GM11168 (cell line): ENCODE results near the gene KIF2A.

Experiments
- in situ Hi-C: fragments of 300-500 bp; cut with MboI; formaldehyde crosslinking; loops from one replicate; pipeline ENCODE4 v1.12.0; 2022; ENCODE audit warnings: low sequenced_read_pairs; ENCODE audit not compliant: unreplicated experiment

The KIF2A gene

GRCh38 chr5:62326702-62327101, 20.7 kb downstream of the KIF2A start:
- in situ Hi-C loops = no loop called here

GRCh38 chr5:62327138-62328053, 21.4 kb downstream of the KIF2A start:
- in situ Hi-C loops = no loop called here

GRCh38 chr5:62328772-62329491, 22.9 kb downstream of the KIF2A start:
- in situ Hi-C loops = no loop called here

DNA sequence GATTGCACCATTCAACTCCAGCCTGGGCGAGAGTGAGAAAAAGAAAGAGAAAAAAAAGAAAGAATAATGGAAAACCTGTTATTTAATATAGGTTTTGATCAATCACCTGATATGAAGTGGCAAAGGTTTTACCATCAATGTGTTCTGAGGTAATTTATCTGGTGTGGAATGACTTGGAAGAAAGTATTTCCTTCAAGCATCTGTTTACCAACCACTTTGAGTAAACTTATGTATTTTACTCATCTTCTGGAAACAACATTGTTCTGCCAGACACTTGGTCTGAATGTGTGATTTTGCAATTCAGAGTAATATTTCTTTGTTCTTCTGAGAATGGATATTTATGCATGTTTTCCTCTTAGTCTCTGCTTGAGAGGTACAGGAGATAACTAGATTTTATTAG, 24.3 kb downstream of the KIF2A start:
- in situ Hi-C loops = no loop called here

GRCh38 chr5:62331921-62332320, 25.9 kb downstream of the KIF2A start:
- in situ Hi-C loops = no loop called here

DNA sequence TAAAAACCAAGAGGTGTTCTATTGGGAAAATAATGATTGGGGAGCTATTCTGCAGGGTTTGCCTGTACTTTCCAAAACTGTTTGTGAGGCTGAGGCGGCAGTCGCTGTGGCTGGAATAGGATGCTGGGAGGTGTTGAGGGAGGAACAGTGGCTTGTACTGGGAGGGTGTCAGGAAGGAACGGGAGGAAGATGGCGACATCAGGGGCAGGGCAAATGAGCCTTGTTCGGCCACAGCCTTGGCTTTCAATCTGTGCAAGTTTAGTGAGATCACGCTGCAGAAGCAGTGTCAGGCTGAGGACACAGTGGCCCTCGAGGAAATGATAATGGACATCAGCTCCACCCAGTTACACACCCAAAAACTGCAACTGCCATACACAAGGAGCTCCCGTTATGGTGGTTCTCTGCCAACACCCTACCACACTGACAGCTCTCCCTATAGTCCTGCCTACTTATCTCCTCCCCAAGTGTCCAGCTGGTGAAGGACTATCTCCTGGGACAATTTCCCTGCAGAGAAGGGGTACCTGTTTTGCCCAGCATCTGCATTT, 27.3 kb downstream of the KIF2A start:
- in situ Hi-C loops = no loop called here

- in situ Hi-C loops = no loop called here
These were observed 28.1 kb downstream of the KIF2A start for GRCh38 chr5:62334082-62334481.

GRCh38 chr5:62340392-62340791, 34.4 kb downstream of the KIF2A start:
- in situ Hi-C loops = no loop called here

- in situ Hi-C loops = no loop called here
These were observed 35.0 kb downstream of the KIF2A start for GRCh38 chr5:62340979-62341378.

DNA sequence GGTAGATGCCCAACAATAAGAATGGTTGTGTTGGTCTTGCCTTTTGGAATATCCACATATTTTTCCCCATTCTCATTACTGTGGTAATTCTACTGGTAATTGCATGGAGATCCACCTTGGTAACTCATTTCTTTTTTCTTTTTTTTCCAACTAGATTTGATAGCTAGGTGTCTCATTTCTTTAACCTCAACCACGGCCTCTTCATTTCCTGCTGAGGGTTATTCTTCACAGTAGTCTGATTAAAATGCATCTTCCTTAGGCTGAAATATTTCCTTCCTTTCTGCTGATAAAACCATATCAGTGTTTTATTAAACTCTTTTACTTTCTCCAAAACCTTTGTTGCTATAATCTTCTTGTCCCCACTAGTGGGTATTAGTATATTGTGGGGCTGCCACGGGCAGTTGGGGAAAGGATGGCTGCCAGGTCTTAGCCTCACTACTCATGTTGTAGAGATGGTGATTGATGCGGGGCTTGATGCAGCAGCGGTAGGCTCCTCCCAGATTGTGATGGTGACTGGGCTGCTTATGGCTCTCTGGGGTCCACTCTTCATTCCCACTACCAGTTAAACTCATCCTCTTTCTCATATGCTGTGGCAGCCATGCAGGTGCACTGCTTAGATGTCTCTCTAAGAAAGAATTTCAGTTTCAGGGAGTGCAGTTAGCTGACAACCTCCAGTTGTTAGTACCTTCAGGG, 35.9 kb downstream of the KIF2A start:
- in situ Hi-C loops = no loop called here

- in situ Hi-C loops = no loop called here
These were observed 36.5 kb downstream of the KIF2A start for GRCh38 chr5:62342476-62342837.

DNA sequence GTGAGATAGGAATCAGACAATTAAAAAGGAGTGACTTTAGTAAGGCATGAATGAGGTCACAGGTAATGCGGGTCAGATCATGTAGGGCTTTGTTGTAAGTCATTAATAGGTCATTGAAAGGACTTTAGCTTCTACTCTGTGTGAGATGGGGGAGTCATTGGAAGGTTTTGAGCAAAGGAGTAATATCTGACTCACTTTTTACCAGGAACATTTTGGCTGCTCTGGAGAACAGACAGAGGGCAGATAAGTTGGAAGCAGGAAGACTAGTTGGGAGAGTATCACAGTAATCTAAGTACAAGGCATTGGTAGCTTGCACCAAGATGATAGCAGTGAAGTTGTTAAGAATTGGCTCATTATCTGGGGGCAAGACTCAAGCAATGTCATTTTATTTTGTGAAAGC, 37.4 kb downstream of the KIF2A start:
- in situ Hi-C loops = no loop called here

GRCh38 chr5:62346748-62347147, 40.7 kb downstream of the KIF2A start:
- in situ Hi-C loops = no loop called here

DNA sequence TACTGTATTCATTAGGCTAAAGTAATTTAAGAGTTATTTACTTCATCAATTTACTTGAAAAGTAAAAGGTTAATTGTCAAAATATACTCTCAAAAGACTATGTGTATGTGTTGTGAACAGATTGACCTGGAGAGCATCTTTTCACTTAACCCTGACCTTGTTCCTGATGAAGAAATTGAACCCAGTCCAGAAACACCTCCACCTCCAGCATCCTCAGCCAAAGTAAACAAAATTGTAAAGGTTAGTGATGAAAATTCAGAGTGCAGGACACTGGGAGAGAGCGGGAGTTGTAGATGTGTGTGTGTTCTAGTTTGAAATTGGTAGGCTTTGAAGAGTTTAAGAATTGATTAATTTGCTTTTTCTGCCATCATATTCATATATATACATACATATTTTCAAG, 41.9 kb downstream of the KIF2A start:
- in situ Hi-C loops = no loop called here

DNA sequence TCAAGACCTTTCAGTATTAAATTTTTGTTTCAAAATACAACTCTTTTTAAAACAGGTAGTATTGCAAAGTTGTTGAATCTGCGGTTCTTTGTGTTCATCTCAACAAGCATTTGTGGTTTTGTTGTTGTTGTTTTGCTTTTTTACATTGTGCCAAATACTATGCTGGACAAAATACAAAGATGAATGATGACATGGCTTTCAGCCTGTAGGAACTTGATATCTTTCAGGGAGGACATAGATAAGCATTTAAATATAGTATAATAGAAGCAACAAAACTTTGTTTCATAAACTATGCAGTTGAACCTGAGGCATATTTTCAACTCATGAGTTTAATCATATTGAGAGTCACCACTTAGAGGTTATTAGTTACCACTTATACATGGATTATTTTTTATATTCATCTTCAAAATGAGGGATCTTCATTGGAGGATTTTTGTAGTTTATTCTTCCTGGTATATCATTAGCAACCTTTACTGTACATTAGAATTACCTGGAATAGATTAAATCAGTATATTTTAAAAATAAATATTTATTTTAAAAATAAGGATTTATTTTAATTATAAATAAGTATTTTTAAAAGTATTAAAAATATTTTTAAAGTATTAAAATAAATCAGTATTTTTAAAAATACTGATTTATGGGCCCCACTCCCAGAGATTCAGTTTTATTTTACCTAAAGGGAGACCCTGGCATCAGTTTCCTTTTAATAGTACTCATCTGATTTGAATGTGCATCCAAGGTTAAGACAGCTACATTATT, 42.9 kb downstream of the KIF2A start:
- in situ Hi-C loops = no loop called here

DNA sequence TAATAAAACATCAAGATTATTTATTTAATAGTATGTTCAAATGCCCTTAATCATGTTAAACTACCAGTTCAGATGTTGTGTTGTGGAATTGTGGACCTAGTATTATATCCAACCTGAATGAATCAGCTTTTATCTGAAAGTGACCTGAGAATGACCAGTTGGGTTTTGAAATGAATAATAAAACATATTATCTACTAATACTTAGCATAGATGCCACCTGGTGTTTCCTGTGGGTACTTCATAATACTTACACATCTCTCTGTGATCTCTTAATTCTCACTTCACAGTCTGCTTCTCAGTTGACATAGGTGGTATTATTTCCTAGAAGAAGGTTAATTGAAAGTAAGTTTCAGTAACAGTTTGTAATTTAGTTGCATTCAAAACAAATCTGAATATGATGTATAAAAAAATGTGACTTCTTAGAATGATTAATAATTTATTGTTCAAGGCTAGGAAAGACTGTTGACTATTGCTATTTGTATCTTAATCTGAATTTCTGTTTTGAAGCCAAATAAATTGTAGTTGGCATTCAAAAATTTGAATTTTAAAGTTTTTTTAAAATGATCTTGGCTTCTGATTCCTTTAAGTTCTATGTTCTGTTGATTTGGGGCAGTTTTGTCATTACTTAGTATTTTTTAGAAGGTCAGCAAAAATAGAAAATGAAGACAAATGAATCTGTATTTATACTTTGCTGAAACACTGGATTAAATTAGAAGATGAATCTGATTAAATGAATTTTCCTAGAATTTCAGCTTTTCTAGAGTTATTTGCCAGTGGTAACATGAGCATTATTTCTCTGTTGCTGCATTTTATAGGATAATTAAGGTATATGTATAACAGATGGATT, 48.2 kb downstream of the KIF2A start:
- in situ Hi-C loops = no loop called here

DNA sequence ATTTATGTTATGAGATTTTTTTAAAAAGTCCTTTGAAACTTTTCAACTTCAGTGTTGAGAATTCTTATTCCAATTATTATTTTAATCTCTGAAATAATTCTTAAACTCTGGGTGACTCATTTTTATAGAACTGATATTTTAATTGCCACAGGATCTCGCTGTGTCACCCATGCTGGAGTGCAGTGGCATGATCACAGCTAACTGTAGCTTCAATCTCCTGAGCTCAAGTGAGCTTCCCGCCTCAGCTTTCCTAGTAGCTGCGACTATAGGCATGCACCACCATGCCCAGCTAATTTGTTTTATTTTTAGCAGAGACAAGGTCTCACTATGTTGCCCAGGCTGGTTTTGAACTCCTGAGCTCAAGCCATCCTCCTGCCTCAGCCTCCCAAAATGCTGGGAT, 56.7 kb downstream of the KIF2A start:
- in situ Hi-C loops = no loop called here

DNA sequence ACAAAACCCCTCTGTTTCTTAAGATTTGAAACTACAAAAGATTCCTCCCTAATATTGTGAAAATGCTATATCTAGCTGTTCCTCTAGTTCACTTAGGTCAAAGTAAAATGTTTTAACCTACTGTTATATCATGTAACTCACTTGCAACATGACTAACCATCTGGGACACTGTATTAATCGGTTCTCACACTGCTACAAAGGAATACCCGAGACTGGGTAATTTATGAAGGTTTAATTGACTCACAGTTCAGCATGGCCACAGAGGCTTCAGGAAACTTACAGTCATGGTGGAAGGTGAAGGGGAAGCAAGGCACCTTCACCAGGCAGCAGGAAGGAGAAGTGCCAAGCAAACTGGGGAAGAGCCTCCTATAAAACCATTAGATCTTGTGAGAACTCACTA, 63.0 kb downstream of the KIF2A start:
- in situ Hi-C loops = no loop called here

DNA sequence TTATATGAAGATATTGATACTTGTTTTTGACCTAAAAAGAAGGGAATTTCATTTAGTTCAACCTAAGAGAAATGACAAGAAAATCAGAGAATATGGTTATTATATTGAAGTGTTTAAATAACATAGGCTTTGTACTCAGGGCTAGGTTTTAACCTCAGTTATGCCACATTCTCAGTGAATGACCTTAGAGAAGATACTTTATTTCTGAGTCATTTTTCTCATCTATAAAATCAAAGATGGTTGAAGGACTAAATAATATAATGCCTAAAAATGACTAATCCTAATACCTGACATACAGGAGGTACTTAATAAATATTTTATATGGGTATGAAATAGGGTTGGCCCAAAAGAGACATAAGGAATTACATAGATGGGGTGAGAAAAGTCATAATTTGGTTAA, 65.4 kb downstream of the KIF2A start:
- in situ Hi-C loops = no loop called here
